ENCODE data around the gene SMPD1.

Gene SMPD1

GRCh38 chr11:6419009-6419631 lies 28.8 kb downstream of the SMPD1 start, which contains the start of gene APBB1:
APBB1 (minus strand) TSS chr11:6419094; CDS start chr11:6411347, 7,747 bp downstream.
- DNase-seq (ENCODE audit: extremely low spot score), result peak; percentile 86
- CTCF ChIA-PET, result interaction anchor here (0.7 to 1.5 kb wide), 3 partner anchors 24 to 322 kb away, joined by 3 to 5 read pairs (median 3); no protein-coding TSS in a partner anchor
- TF ChIP-seq ARNT (IDR thresholded peaks at IDR 0.05) (no peak), FOXM1 (IDR thresholded peaks at IDR 0.05; ENCODE audit: borderline replicate concordance) (no peak), FOXK2 (IDR thresholded peaks at IDR 0.05) (no peak), SP1 (IDR thresholded peaks at IDR 0.05) (no peak), HDGF (IDR thresholded peaks at IDR 0.05; ENCODE audit: borderline replicate concordance) (no peak), L3MBTL2 (conservative IDR thresholded peaks at IDR 0.05) (no peak), BHLHE40 (IDR thresholded peaks at IDR 0.05; ENCODE audit: borderline replicate concordance) (no peak), FOXA1 (IDR thresholded peaks at IDR 0.05) (no peak), TARDBP (IDR thresholded peaks at IDR 0.05) (no peak), ZNF384 (IDR thresholded peaks at IDR 0.05) (no peak), PKNOX1 (IDR thresholded peaks at IDR 0.05) (no peak), ELF4 (IDR thresholded peaks at IDR 0.05) (no peak)
- POLR2A ChIA-PET, result interaction anchor here (0.6 to 2.2 kb wide), 23 partner anchors 9 to 185 kb away, joined by 3 to 28 read pairs (median 7); partner anchors contain the start of genes ARFIP2, HPX, SMPD1 and TIMM10B

DNA sequence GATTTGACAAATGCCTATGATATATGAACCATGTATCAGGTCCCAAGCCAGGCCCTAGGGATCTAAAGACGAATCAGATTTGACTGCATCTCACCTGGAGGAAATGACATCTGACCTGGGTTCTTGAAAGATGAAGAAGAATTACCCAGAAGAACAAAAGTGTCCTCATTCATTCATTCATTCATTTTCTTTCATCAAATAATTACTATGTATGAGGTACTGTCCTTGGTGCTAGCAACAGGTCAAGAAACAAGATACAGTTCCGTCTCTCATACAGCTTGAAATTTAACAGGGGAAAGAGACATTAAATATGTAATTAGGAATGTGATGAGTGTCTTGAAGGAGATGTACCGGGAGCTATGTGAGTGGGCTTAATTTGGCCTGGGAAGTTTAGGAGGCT lies 30.4 kb downstream of the SMPD1 start:
- POLR2A ChIA-PET, result no interaction called here

GRCh38 chr11:6427516-6427915 lies 37.2 kb downstream of the SMPD1 start:
- POLR2A ChIA-PET, result no interaction called here
- no peak for DNase-seq (ENCODE audit: extremely low spot score)
- TF ChIP-seq ZNF384 (IDR thresholded peaks at IDR 0.05), result no peak
- TF ChIP-seq PKNOX1 (IDR thresholded peaks at IDR 0.05), result no peak
- no peak for TF ChIP-seq ARNT (IDR thresholded peaks at IDR 0.05)
- no peak for TF ChIP-seq BHLHE40 (IDR thresholded peaks at IDR 0.05; ENCODE audit: borderline replicate concordance)
- no peak for TF ChIP-seq SP1 (IDR thresholded peaks at IDR 0.05)
- no peak for TF ChIP-seq FOXM1 (IDR thresholded peaks at IDR 0.05; ENCODE audit: borderline replicate concordance)
- TF ChIP-seq ELF4 (IDR thresholded peaks at IDR 0.05), result no peak
- TF ChIP-seq HDGF (IDR thresholded peaks at IDR 0.05; ENCODE audit: borderline replicate concordance), result no peak
- CTCF ChIA-PET, result interaction anchor here (0.7 kb wide), 1 partner anchor 28 kb away, joined by 4 read pairs; no protein-coding TSS in a partner anchor

More for the DNA sequence above, 30.4 kb downstream of the SMPD1 start:
- TF ChIP-seq ZNF384 (IDR thresholded peaks at IDR 0.05) (no peak), TARDBP (IDR thresholded peaks at IDR 0.05) (no peak), BHLHE40 (IDR thresholded peaks at IDR 0.05; ENCODE audit: borderline replicate concordance) (no peak), HDGF (IDR thresholded peaks at IDR 0.05; ENCODE audit: borderline replicate concordance) (no peak), FOXA1 (IDR thresholded peaks at IDR 0.05) (no peak), FOXM1 (IDR thresholded peaks at IDR 0.05; ENCODE audit: borderline replicate concordance) (no peak)
- CTCF ChIA-PET, result interaction anchor here (1.0 kb wide), 1 partner anchor 18 kb away, joined by 4 read pairs; no protein-coding TSS in a partner anchor
- no peak for DNase-seq (ENCODE audit: extremely low spot score)

DNA sequence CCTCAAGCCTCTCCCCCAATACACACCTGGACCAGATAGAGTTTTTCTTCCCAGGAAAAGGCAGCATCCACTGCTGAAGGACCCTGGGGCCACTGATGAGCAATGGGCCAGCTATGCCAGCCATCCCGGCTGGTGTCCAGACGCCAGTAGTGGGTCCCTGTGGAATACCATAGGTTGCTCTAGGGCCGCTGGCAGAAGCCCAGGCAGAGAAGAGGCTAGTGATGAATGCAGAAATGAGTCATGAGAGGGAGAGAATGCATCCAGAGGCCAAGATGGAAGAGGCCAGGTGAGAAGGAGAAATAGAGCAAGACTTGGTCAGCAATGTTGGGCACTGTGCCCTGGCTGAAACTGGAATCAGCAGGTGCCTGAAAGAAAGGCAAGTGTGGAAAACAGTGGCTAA lies 41.6 kb downstream of the SMPD1 start:
- ChIA-PET CTCF (no interaction called here), POLR2A (interaction anchor here (1.6 kb wide), 1 partner anchor 9 kb away, joined by 3 read pairs; the partner anchor contains the start of gene HPX)
- TF ChIP-seq L3MBTL2 (conservative IDR thresholded peaks at IDR 0.05) (no peak), ARNT (IDR thresholded peaks at IDR 0.05) (no peak), ELF4 (IDR thresholded peaks at IDR 0.05) (no peak), CTBP1 (IDR thresholded peaks at IDR 0.05; ENCODE audit: borderline replicate concordance) (no peak), FOXA1 (IDR thresholded peaks at IDR 0.05) (no peak), SUZ12 (IDR thresholded peaks at IDR 0.05) (no peak), ZNF384 (IDR thresholded peaks at IDR 0.05) (no peak), SP1 (IDR thresholded peaks at IDR 0.05) (no peak), FOXK2 (IDR thresholded peaks at IDR 0.05) (no peak), PKNOX1 (IDR thresholded peaks at IDR 0.05) (no peak), LEF1 (IDR thresholded peaks at IDR 0.05; ENCODE audit: borderline replicate concordance) (no peak), BHLHE40 (IDR thresholded peaks at IDR 0.05; ENCODE audit: borderline replicate concordance) (no peak)
- no peak for DNase-seq (ENCODE audit: extremely low spot score)

- CTCF ChIA-PET, result no interaction called here
- TF ChIP-seq PKNOX1 (IDR thresholded peaks at IDR 0.05) (no peak), FOXA1 (IDR thresholded peaks at IDR 0.05) (no peak), BHLHE40 (IDR thresholded peaks at IDR 0.05; ENCODE audit: borderline replicate concordance) (no peak), ZNF384 (IDR thresholded peaks at IDR 0.05) (no peak), NFRKB (IDR thresholded peaks at IDR 0.05) (no peak), L3MBTL2 (conservative IDR thresholded peaks at IDR 0.05) (no peak), ARNT (IDR thresholded peaks at IDR 0.05) (no peak), SP1 (IDR thresholded peaks at IDR 0.05) (no peak), TARDBP (IDR thresholded peaks at IDR 0.05) (no peak)
- no peak for DNase-seq (ENCODE audit: extremely low spot score)
- POLR2A ChIA-PET, result no interaction called here
Observed at GRCh38 chr11:6433998-6434660, 43.9 kb downstream of the SMPD1 start.

All from HEK293T (cell line).